CD4-positive, alpha-beta T cell treated with Interleukin-17A for 4 hours (primary cell): ENCODE measurements around the gene PREX1.

Experiments
- DNase-seq: peaks from one replicate; pipeline ENCODE4 v3.0.0-alpha.2; 2020; ENCODE audit warnings: mixed read lengths

PREX1 gene

GRCh38 chr20:48747840-48748414 is 79.9 kb downstream of the PREX1 start:
- DNase-seq, result no peak

- no peak for DNase-seq
Measured at GRCh38 chr20:48745330-48745729, 82.5 kb downstream of the PREX1 start.

GRCh38 chr20:48744515-48744914 is 83.3 kb downstream of the PREX1 start:
- DNase-seq, result no peak

GRCh38 chr20:48743807-48744206 is 84.0 kb downstream of the PREX1 start:
- DNase-seq, result no peak

GRCh38 chr20:48742912-48743680 is 84.7 kb downstream of the PREX1 start:
- no peak for DNase-seq

- no peak for DNase-seq
Measured at GRCh38 chr20:48742233-48742632, 85.6 kb downstream of the PREX1 start.

GRCh38 chr20:48741669-48742068 is 86.1 kb downstream of the PREX1 start:
- no peak for DNase-seq

GRCh38 chr20:48740712-48741111 is 87.1 kb downstream of the PREX1 start:
- no peak for DNase-seq

- no peak for DNase-seq
Measured at GRCh38 chr20:48740292-48740649, 87.5 kb downstream of the PREX1 start.

- peak; percentile 37 for DNase-seq
Measured at GRCh38 chr20:48739395-48740291, 88.2 kb downstream of the PREX1 start.

GRCh38 chr20:48738399-48739304 is 89.1 kb downstream of the PREX1 start:
- peak; percentile 70 for DNase-seq

- no peak for DNase-seq
Measured at GRCh38 chr20:48738094-48738398, 89.8 kb downstream of the PREX1 start.

GRCh38 chr20:48737434-48738093 is 90.2 kb downstream of the PREX1 start:
- DNase-seq, result no peak

GRCh38 chr20:48736636-48737035 is 91.2 kb downstream of the PREX1 start:
- no peak for DNase-seq

- no peak for DNase-seq
Measured at GRCh38 chr20:48736231-48736630, 91.6 kb downstream of the PREX1 start.

GRCh38 chr20:48735112-48735511 is 92.7 kb downstream of the PREX1 start:
- DNase-seq, result no peak

GRCh38 chr20:48734104-48734749 is 93.6 kb downstream of the PREX1 start:
- no peak for DNase-seq

GRCh38 chr20:48733296-48733790 is 94.5 kb downstream of the PREX1 start:
- no peak for DNase-seq

GRCh38 chr20:48732081-48732829 is 95.5 kb downstream of the PREX1 start:
- no peak for DNase-seq

GRCh38 chr20:48731536-48731935 is 96.3 kb downstream of the PREX1 start:
- no peak for DNase-seq

- DNase-seq, result no peak
Measured at GRCh38 chr20:48730977-48731376, 96.8 kb downstream of the PREX1 start.
